Stomach (tissue), 9 donors: ENCODE measurements around the gene KRT80. TPM values are rescaled to one million over a fixed set of nuclear protein-coding genes. Genes with fewer than 3 reads are reported as not detected.

Experiments
- DNase-seq, 2 donors: peaks; one replicate each; pipeline versions ENCODE4 v3.0.0 to v3.0.0-alpha.2; 2013 to 2019
- H3K27ac ChIP-seq, 5 donors: fragments of 200-600 bp in 4 of 5; sonication (generic) in 4 of 5; one replicate each; pipeline ENCODE4 v1.5.1; 2013 to 2019; ENCODE audit warnings: mild to moderate bottlenecking in 1 of 5, moderate library complexity in 1 of 5
- H3K27me3 ChIP-seq, 3 donors: fragments of 200-600 bp; sonication (generic); one replicate each; pipeline ENCODE4 v1.5.1; 2017 to 2019; ENCODE audit warnings: mixed run types in 1 of 3
- H3K36me3 ChIP-seq, 4 donors: fragments of 200-600 bp; sonication (generic); 1 replicate in 3 of 4; 2 replicates in 1 of 4; pipeline ENCODE4 v1.5.1; 2016 to 2019
- H3K4me1 ChIP-seq, 4 donors: fragments of 200-600 bp; sonication (generic); one replicate each; pipeline ENCODE4 v1.5.1; 2016 to 2019
- H3K4me3 ChIP-seq, 4 donors: fragments of 200-600 bp; sonication (generic) in 3 of 4; one replicate each; pipeline ENCODE4 v1.5.1; 2016 to 2019; ENCODE audit warnings: mild to moderate bottlenecking in 1 of 4
- H3K9me3 ChIP-seq, 4 donors: fragments of 200-600 bp; sonication (generic); one replicate each; pipeline ENCODE4 v1.5.1; 2016 to 2019
- EP300 ChIP-seq: sonication (generic); formaldehyde crosslinking; IDR thresholded peaks from one replicate; pipeline ENCODE4 v1.6.1; 2017; ENCODE audit warnings: antibody characterized with exemption
- POLR2A ChIP-seq, 4 donors: fragments of 450-650 bp; IDR thresholded peaks; one replicate each; pipeline ENCODE4 v1.6.1; 2016; ENCODE audit warnings: antibody characterized with exemption in 4 of 4, control low read depth in 2 of 4, mild to moderate bottlenecking in 1 of 4, moderate library complexity in 1 of 4
- POLR2AphosphoS5 ChIP-seq, 3 donors: sonication (generic); formaldehyde crosslinking; IDR thresholded peaks; one replicate each; pipeline ENCODE4 v1.6.1; 2016; ENCODE audit warnings: antibody characterized with exemption in 3 of 3
- WGBS, 5 donors: extraction: QIAGEN DNeasy Blood & Tissue Kit in 3 of 5; methylation state at CpG; one replicate each; pipeline versions ENCODE4 v1.1.5 to v1.1.7; 2013 to 2018; 5-methylcytosine and 5-hydroxymethylcytosine counted together
- intact Hi-C: fragments of 100-400 bp; cut with DNase I; formaldehyde crosslinking; loops from one replicate; pipeline ENCODE4 v1.15.1; 2023; ENCODE audit warnings: low total_unique reads
- polyA plus RNA-seq, 3 donors: library from polyadenylated mRNA; stranded (reverse); fragments of 200-250 nt; gene quantifications; one replicate each; pipeline ENCODE4 v1.2.3, GENCODE V29; 2013
- total RNA-seq, 5 donors: library from RNA; depleted of rRNA; stranded (reverse); fragments of >200 nt; gene quantifications; one replicate each; pipeline versions ENCODE4 v1.1.0 to v1.2.3, GENCODE V29; 2014 to 2016
- TF ChIP-seq, protein P1 (sequence below), 7 experiments: fragments of 450-650 bp in 4 of 7; fragments of 200-600 bp in 3 of 7; sonication (generic) in 3 of 7; IDR thresholded peaks; one replicate each; pipeline ENCODE4 v1.5.1; 2016 to 2019; ENCODE audit warnings: antibody characterized with exemption in 7 of 7, control low read depth in 2 of 7, mild to moderate bottlenecking in 1 of 7
- donor health status: healthy with polysubstance abuse.
- donor health status: Bipolar disorder and iron deficiency.
- donor health status: healthy.

Gene KRT80
- total and polyA plus RNA-seq, 8 donors: 0.29 to 3.7 (median 0.45) TPM; not detected in 3

DNA sequence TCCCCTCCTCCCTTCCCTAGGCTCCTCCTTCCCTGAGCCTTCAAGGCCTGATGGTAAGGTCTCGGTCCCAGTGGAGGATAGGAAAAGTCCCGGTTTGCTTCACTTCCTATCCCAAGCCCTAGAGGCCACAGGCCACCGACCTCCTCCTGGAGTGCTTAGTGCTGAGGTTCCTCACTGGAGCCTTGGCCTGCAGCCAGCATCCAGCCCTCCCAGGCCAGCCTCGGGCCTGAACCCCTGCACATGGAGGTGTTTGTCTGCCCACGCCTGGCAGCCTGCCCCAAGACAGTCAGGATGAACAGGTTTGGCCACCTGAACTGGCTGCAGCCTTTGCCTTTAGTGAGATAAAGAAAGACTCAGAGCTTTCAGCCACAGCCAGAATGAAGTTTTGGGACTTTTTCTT lies 25.4 kb upstream of the KRT80 start:
- TF ChIP-seq POLR2AphosphoS5 (IDR thresholded peaks at IDR 0.05) (peak in 2 of 3 donors; percentile 60 to 79), EP300 (no peak), POLR2A (IDR thresholded peaks at IDR 0.05) (no peak)
- TF ChIP-seq, protein P1, sequence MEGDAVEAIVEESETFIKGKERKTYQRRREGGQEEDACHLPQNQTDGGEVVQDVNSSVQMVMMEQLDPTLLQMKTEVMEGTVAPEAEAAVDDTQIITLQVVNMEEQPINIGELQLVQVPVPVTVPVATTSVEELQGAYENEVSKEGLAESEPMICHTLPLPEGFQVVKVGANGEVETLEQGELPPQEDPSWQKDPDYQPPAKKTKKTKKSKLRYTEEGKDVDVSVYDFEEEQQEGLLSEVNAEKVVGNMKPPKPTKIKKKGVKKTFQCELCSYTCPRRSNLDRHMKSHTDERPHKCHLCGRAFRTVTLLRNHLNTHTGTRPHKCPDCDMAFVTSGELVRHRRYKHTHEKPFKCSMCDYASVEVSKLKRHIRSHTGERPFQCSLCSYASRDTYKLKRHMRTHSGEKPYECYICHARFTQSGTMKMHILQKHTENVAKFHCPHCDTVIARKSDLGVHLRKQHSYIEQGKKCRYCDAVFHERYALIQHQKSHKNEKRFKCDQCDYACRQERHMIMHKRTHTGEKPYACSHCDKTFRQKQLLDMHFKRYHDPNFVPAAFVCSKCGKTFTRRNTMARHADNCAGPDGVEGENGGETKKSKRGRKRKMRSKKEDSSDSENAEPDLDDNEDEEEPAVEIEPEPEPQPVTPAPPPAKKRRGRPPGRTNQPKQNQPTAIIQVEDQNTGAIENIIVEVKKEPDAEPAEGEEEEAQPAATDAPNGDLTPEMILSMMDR (IDR thresholded peaks at IDR 0.05): no peak
- DNase-seq: peak; percentile 90 to 91
- WGBS, 5 donors: 8 to 28% (median 12%) methylated on average over 5 of the region's 5 CpGs
- Histone ChIP-seq H3K27me3 (peaks cover 0 to 23% (median 0%) of the 10 kb centered on the region in 3 donors), H3K36me3 (no peaks in the 10 kb centered on the region), H3K9me3 (no peaks in the 10 kb centered on the region), H3K4me1 (peaks cover 20 to 58% (median 34%) of the 10 kb centered on the region in 4 donors), H3K4me3 (no peak overlapping the region), H3K27ac (peak overlapping the region in 4 of 5 donors; percentile 16 to 58 (median 36))
- intact Hi-C loops: no loop called here

DNA sequence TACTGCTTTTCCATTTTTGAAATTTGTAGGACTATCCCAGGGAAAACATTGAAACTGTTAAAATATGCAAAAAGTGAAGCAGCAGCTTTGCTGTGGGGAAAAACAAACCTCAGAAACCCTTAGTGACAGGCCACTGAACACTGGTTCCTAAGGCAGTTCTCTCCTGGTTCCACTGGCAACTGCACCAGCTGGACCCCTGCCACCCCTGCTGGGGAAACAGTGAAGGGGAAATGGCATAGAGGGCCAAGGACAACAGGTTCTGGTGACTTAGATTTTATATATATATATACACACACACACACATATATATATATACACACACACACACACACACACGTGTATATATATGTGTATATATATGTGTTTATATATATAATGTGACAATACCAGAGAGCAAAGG lies 25.0 kb upstream of the KRT80 start:
- Histone ChIP-seq H3K27me3 (peaks cover 0 to 19% (median 0%) of the 10 kb centered on the region in 3 donors), H3K4me3 (no peak overlapping the region), H3K36me3 (no peaks in the 10 kb centered on the region), H3K27ac (peak overlapping the region in 2 of 5 donors; percentile 49 to 58), H3K4me1 (peaks cover 20 to 54% (median 32%) of the 10 kb centered on the region in 4 donors), H3K9me3 (no peaks in the 10 kb centered on the region)
- DNase-seq: peak in 1 of 2 donors; percentile 68
- TF ChIP-seq EP300 (no peak), POLR2A (IDR thresholded peaks at IDR 0.05) (no peak), POLR2AphosphoS5 (IDR thresholded peaks at IDR 0.05) (no peak)
- TF ChIP-seq, protein P1 (IDR thresholded peaks at IDR 0.05): no peak
- intact Hi-C loops: no loop called here
- 0 to 14% (median 13%) methylated on average over 1 of the region's 1 CpG for WGBS, 5 donors

DNA sequence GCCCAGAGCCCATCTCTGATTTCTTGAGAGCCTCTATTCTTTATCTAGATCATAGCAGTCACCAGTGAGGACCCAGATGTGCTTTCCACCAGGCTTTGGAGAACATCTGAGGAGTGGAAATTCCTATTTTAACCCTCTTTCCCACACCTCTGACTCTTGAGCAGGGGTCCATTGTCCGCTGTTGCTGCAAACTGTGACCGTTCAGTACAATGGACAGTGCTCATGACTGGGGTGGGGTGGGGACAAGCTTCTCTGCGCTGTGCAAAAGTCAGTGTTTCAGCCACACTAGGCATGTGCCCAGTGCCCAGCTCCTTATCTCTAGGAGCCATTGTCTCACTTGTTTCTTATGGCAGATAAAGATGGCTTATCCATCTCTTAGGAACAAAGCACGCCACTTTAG lies 24.3 kb upstream of the KRT80 start:
- intact Hi-C loops: no loop called here
- Histone ChIP-seq H3K4me3 (no peak overlapping the region), H3K4me1 (peaks cover 20 to 47% (median 31%) of the 10 kb centered on the region in 4 donors), H3K27me3 (peaks cover 0 to 16% (median 0%) of the 10 kb centered on the region in 3 donors), H3K9me3 (no peaks in the 10 kb centered on the region), H3K36me3 (no peaks in the 10 kb centered on the region), H3K27ac (peak overlapping the region in 1 of 5 donors; percentile 22)
- TF ChIP-seq POLR2A (IDR thresholded peaks at IDR 0.05): no peak
- no peak for TF ChIP-seq EP300
- TF ChIP-seq, protein P1 (IDR thresholded peaks at IDR 0.05): no peak
- no peak for TF ChIP-seq POLR2AphosphoS5 (IDR thresholded peaks at IDR 0.05)
- WGBS, 5 donors: 27 to 55% (median 41%) methylated on average over 4 of the region's 4 CpGs
- peak in 1 of 2 donors; percentile 67 for DNase-seq

DNA sequence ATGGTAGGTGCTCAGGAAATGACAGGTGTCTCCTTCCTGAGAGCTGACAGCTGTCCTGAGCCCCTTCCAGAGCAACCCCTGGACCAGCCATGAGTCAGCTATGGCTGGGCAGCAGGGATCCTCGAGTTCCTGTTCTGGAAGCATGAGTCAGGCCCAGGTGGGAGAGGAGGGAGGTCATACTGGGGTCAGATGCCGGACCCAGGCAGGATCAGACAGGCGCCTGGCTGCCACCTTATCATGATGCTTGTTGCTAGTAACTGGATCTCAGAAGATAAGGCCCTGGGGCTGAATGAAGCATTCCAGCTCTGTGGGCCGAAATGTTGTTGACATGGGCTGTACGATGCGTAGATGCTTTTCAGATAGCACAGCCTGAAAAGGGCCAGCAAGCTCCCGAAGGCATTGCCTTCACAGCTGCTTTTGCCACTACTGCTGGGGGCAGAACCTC lies 23.8 kb upstream of the KRT80 start:
- WGBS, 5 donors: 34 to 68% (median 46%) methylated on average over 7 of the region's 7 CpGs
- Histone ChIP-seq H3K27me3 (peaks cover 0 to 15% (median 0%) of the 10 kb centered on the region in 3 donors), H3K36me3 (no peaks in the 10 kb centered on the region), H3K27ac (peak overlapping the region in 1 of 5 donors; percentile 22), H3K4me1 (peaks cover 20 to 44% (median 31%) of the 10 kb centered on the region in 4 donors), H3K4me3 (no peak overlapping the region), H3K9me3 (no peaks in the 10 kb centered on the region)
- TF ChIP-seq, protein P1 (IDR thresholded peaks at IDR 0.05): no peak
- peak in 1 of 3 donors; percentile 58 for TF ChIP-seq POLR2AphosphoS5 (IDR thresholded peaks at IDR 0.05)
- TF ChIP-seq POLR2A (IDR thresholded peaks at IDR 0.05): no peak
- no peak for TF ChIP-seq EP300
- DNase-seq: no peak
- intact Hi-C loops: no loop called here
